Iris pigment epithelial cell (primary cell): ENCODE results near the gene CAPN2.

Experiments used
- DNase-seq: peaks from one replicate; pipeline ENCODE4 v3.0.0-alpha.2; 2011; ENCODE audit warnings: low read depth

Gene CAPN2

GRCh38 chr1:223702735-223703667, 9.3 kb upstream of the CAPN2 start:
- peak; percentile 70 for DNase-seq

GRCh38 chr1:223703668-223704013, 8.7 kb upstream of the CAPN2 start:
- DNase-seq = no peak

GRCh38 chr1:223704921-223705878, 7.1 kb upstream of the CAPN2 start:
- no peak for DNase-seq

GRCh38 chr1:223706077-223706973, 6.0 kb upstream of the CAPN2 start:
- peak; percentile 91 for DNase-seq

GRCh38 chr1:223707256-223708000, 4.9 kb upstream of the CAPN2 start:
- peak; percentile 99 for DNase-seq

- DNase-seq = no peak
These were observed 4.4 kb upstream of the CAPN2 start for GRCh38 chr1:223708001-223708359.

- DNase-seq = no peak
These were observed 3.6 kb upstream of the CAPN2 start for GRCh38 chr1:223708651-223709268.

GRCh38 chr1:223709598-223709997, 2.7 kb upstream of the CAPN2 start:
- DNase-seq = peak; percentile 60

GRCh38 chr1:223710179-223711133, 1.9 kb upstream of the CAPN2 start:
- no peak for DNase-seq

GRCh38 chr1:223711173-223711572, 1.2 kb upstream of the CAPN2 start:
- DNase-seq = peak; percentile 63

- DNase-seq = no peak
These were observed 569 bp upstream of the CAPN2 start for GRCh38 chr1:223711747-223712193.

- no peak for DNase-seq
These were observed 623 bp downstream of the CAPN2 start for GRCh38 chr1:223712850-223713474.

GRCh38 chr1:223713546-223714420, 1.4 kb downstream of the CAPN2 start:
- DNase-seq = no peak

GRCh38 chr1:223714421-223714724, 2.0 kb downstream of the CAPN2 start:
- no peak for DNase-seq

- DNase-seq = peak; percentile 98
These were observed 2.7 kb downstream of the CAPN2 start for GRCh38 chr1:223714849-223715603.

GRCh38 chr1:223715604-223716172, 3.3 kb downstream of the CAPN2 start:
- no peak for DNase-seq

- DNase-seq = peak; percentile 65
These were observed 4.0 kb downstream of the CAPN2 start for GRCh38 chr1:223716302-223716862.
